ENCODE data around the gene HACD4. TPM values are rescaled to one million over a fixed set of nuclear protein-coding genes. Genes with fewer than 3 reads are reported as not detected.

HACD4 gene
- total and polyA plus RNA-seq, 7 donors = 0.16 to 0.52 (median 0.23) TPM

GRCh38 chr9:21053851-21054250 is 22.4 kb upstream of the HACD4 start:
- Histone ChIP-seq H3K27me3 (ENCODE audit: insufficient read depth in 3 of 3, low read length in 2 of 3) (no peaks in the 10 kb centered on the region), H3K27ac (no peak overlapping the region), H3K4me3 (no peak overlapping the region), H3K36me3 (ENCODE audit: insufficient read depth in 1 of 2, low read depth in 1 of 2) (no peaks in the 10 kb centered on the region), H3K4me1 (no peaks in the 10 kb centered on the region), H3K9me3 (no peaks in the 10 kb centered on the region)
- ATAC-seq (no peak), DNase-seq (no peak)
- 27 to 42% (median 34%) methylated on average over 2 of the region's 2 CpGs for WGBS, 3 donors
- intact Hi-C loops (cut with DNase I) = no loop called here
- no peak for TF ChIP-seq CTCF (IDR thresholded peaks at IDR 0.05)

GRCh38 chr9:21047281-21047691 is 15.8 kb upstream of the HACD4 start:
- peaks cover 0 to 3% (median 0%) of the 10 kb centered on the region in 3 donors for H3K27me3 ChIP-seq (ENCODE audit: insufficient read depth in 3 of 3, low read length in 2 of 3)
- H3K27ac ChIP-seq = no peak overlapping the region
- DNase-seq = no peak
- H3K9me3 ChIP-seq = no peaks in the 10 kb centered on the region
- 77 to 90% (median 78%) methylated on average over 2 of the region's 2 CpGs for WGBS, 3 donors
- intact Hi-C loops (cut with DNase I) = no loop called here
- H3K4me1 ChIP-seq = no peaks in the 10 kb centered on the region
- ATAC-seq = no peak
- no peak overlapping the region for H3K4me3 ChIP-seq
- H3K36me3 ChIP-seq (ENCODE audit: insufficient read depth in 1 of 2, low read depth in 1 of 2) = no peaks in the 10 kb centered on the region
- TF ChIP-seq CTCF (IDR thresholded peaks at IDR 0.05) = no peak

GRCh38 chr9:21043841-21044240 is 12.4 kb upstream of the HACD4 start:
- H3K4me1 ChIP-seq = no peaks in the 10 kb centered on the region
- 71 to 78% (median 77%) methylated on average over 3 of the region's 3 CpGs for WGBS, 3 donors

GRCh38 chr9:21042466-21042865 is 11.0 kb upstream of the HACD4 start:
- intact Hi-C loops (cut with DNase I) = no loop called here
- DNase-seq (no peak), ATAC-seq (no peak)
- Histone ChIP-seq H3K4me1 (no peaks in the 10 kb centered on the region), H3K27ac (no peak overlapping the region), H3K4me3 (no peak overlapping the region), H3K27me3 (ENCODE audit: insufficient read depth in 3 of 3, low read length in 2 of 3) (no peaks in the 10 kb centered on the region), H3K9me3 (no peaks in the 10 kb centered on the region), H3K36me3 (ENCODE audit: insufficient read depth in 1 of 2, low read depth in 1 of 2) (no peaks in the 10 kb centered on the region)
- 90 to 93% (median 90%) methylated on average over 4 of the region's 4 CpGs for WGBS, 3 donors
- no peak for TF ChIP-seq CTCF (IDR thresholded peaks at IDR 0.05)

More at GRCh38 chr9:21043841-21044240, 12.4 kb upstream of the HACD4 start:
- Histone ChIP-seq H3K27ac (no peak overlapping the region), H3K9me3 (no peaks in the 10 kb centered on the region), H3K36me3 (ENCODE audit: insufficient read depth in 1 of 2, low read depth in 1 of 2) (no peaks in the 10 kb centered on the region), H3K27me3 (ENCODE audit: insufficient read depth in 3 of 3, low read length in 2 of 3) (peaks cover 0 to 3% (median 0%) of the 10 kb centered on the region in 3 donors), H3K4me3 (no peak overlapping the region)
- no peak for TF ChIP-seq CTCF (IDR thresholded peaks at IDR 0.05)
- intact Hi-C loops (cut with DNase I) = no loop called here
- DNase-seq (no peak), ATAC-seq (no peak)

GRCh38 chr9:21039302-21039701 is 7.9 kb upstream of the HACD4 start:
- no peak for ATAC-seq
- WGBS, 3 donors = 92 to 100% (median 97%) methylated on average over 1 of the region's 1 CpG
- TF ChIP-seq CTCF (IDR thresholded peaks at IDR 0.05) = no peak

More at GRCh38 chr9:21039302-21039701, 7.9 kb upstream of the HACD4 start:
- no peak overlapping the region for H3K4me3 ChIP-seq
- DNase-seq = no peak
- H3K9me3 ChIP-seq = no peaks in the 10 kb centered on the region
- H3K27ac ChIP-seq = no peak overlapping the region
- H3K36me3 ChIP-seq (ENCODE audit: insufficient read depth in 1 of 2, low read depth in 1 of 2) = no peaks in the 10 kb centered on the region
- intact Hi-C loops (cut with DNase I) = no loop called here
- H3K27me3 ChIP-seq (ENCODE audit: insufficient read depth in 3 of 3, low read length in 2 of 3) = no peaks in the 10 kb centered on the region
- no peaks in the 10 kb centered on the region for H3K4me1 ChIP-seq
